Transverse colon (tissue), 3 donors: Measurements from ENCODE around the gene EGLN2.
"Not testable (repeated sequence)": the region's sequence is repeated elsewhere in the genome, so short reads cannot be mapped to it uniquely, and the experiment has no call there.

ENCODE experiments used
- EP300 ChIP-seq: sonication (generic); formaldehyde crosslinking; IDR thresholded peaks from one replicate; pipeline ENCODE4 v1.6.1; 2017; ENCODE audit warnings: antibody characterized with exemption, low read depth
- POLR2AphosphoS5 ChIP-seq, 3 donors: sonication (generic); formaldehyde crosslinking; IDR thresholded peaks; one replicate each; pipeline ENCODE4 v1.6.1; 2016; ENCODE audit warnings: antibody characterized with exemption in 3 of 3

DNA sequence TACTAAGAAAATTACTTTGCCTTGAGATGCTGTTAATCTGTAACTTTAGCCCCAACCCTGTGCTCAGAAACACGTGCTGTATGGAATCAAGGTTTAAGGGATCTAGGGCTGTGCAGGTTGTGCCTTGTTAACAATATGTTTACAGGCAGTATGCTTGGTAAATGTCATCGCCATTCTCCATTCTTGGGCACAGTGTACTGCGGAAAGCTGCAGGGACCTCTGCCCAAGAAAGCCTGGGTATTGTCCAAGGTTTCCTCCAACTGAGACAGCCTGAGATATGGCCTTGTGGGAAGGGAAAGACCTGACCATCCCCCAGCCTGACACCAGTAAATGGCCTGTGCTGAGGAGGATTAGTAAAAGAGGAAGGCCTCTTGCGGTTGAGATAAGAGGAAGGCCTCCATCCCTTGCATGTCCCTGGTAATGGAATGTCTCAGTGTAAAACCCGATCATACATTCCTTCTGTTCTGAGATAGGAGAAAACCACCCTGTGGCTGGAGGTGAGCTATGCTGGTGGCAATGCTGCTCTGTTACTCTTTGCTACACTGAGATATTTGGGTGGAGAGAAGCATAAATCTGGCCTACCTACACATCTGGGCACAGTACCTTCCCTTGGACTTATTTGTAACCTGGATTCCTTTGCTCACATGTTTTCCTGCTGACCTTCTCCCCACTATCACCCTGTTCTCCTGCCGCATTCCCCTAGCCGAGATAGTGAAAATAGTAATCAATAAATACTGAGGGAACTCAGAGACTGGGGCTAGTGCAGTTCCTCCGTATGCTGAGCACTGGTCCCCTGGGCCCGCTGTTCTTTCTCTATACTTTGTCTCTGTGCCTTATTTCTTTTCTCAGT, 23.9 kb downstream of the EGLN2 start:
- TF ChIP-seq POLR2AphosphoS5 (IDR thresholded peaks at IDR 0.05); EP300: not testable (repeated sequence)
